ENCODE results near the gene SNAI3. TPM values are rescaled to one million over a fixed set of nuclear protein-coding genes. Genes with fewer than 3 reads are reported as not detected.

Gene SNAI3
- total RNA-seq, 1 donor from 2014 or later = 0.29 TPM

DNA sequence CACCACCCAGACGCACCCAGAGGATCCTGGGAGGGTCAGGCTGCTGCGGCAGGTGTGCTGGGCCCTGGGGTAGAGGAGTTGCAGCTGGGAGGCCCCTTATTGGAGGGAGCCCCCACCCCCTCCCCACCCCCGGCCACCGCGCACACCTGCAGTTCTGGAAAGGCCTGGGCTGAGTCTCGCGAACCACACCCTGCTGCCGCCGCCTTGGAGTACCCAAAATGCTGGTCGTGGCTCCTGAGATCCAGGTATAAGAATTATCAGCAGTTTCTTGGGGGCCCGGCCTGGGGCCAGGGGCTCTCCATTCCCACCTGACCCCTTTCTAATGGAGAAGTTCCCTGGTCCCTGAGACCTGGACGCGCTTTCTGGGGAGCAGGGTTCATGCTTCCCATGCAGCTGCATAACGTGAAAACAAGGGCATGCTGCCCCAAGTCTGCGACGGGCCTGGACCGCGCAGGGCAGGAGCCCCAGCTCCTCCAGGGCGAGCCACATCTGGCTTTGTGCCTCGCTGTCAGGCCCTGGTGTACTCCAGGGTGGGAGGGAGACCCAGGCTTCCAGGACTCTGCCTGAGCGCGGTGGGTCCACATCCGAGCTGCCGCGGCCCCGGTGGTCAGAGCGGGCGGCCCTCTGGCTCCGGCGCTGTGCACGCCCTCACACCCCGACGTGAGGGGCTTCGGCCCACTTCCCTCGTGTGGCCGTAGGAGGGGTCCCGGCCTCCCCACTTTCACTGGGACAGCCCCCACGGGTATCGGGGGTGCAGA is 7.3 kb upstream of the SNAI3 start:
- no peak for DNase-seq (ENCODE audit: low spot score in 2 of 2, unreplicated experiment in 2 of 2)
- H3K36me3 Mint-ChIP-seq = no peaks in the 10 kb centered on the region
- TF ChIP-seq, protein P1, sequence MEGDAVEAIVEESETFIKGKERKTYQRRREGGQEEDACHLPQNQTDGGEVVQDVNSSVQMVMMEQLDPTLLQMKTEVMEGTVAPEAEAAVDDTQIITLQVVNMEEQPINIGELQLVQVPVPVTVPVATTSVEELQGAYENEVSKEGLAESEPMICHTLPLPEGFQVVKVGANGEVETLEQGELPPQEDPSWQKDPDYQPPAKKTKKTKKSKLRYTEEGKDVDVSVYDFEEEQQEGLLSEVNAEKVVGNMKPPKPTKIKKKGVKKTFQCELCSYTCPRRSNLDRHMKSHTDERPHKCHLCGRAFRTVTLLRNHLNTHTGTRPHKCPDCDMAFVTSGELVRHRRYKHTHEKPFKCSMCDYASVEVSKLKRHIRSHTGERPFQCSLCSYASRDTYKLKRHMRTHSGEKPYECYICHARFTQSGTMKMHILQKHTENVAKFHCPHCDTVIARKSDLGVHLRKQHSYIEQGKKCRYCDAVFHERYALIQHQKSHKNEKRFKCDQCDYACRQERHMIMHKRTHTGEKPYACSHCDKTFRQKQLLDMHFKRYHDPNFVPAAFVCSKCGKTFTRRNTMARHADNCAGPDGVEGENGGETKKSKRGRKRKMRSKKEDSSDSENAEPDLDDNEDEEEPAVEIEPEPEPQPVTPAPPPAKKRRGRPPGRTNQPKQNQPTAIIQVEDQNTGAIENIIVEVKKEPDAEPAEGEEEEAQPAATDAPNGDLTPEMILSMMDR (IDR thresholded peaks at IDR 0.05; ENCODE audit: unreplicated experiment) = no peak
- H3K9me3 Mint-ChIP-seq = no peaks in the 10 kb centered on the region
- no peak overlapping the region for H3K27ac Mint-ChIP-seq
- H3K4me1 Mint-ChIP-seq = no peaks in the 10 kb centered on the region
- peaks cover 22% of the 10 kb centered on the region for H3K27me3 Mint-ChIP-seq (ENCODE audit: low read depth)
- no peak overlapping the region for H3K4me3 Mint-ChIP-seq

DNA sequence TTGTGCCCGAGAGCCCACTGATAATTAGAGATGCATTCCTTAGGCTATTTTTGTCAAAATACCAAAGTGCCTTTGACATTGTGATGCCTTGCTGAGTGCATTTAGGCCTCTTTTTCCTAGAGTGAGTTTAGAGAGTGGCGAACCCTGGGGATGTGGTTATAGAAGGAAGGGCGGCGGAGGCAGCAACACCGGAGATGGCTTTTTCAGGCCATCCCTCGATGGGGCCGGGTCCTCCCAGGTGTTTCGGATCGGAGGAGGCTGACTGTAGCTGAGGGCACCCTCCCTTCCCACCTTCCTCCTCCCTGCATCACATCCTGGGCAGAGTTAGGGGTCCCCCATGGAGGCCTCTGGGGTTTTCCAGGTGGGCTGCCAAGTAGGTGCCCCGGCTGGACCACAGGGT is 6.6 kb upstream of the SNAI3 start:
- no peak overlapping the region for H3K4me3 Mint-ChIP-seq
- TF ChIP-seq, protein P1 (IDR thresholded peaks at IDR 0.05; ENCODE audit: unreplicated experiment) = no peak
- H3K27ac Mint-ChIP-seq = no peak overlapping the region
- DNase-seq (ENCODE audit: low spot score in 2 of 2, unreplicated experiment in 2 of 2) = no peak
- H3K36me3 Mint-ChIP-seq = no peaks in the 10 kb centered on the region
- H3K9me3 Mint-ChIP-seq = no peaks in the 10 kb centered on the region
- peaks cover 5% of the 10 kb centered on the region for H3K4me1 Mint-ChIP-seq
- peaks cover 29% of the 10 kb centered on the region for H3K27me3 Mint-ChIP-seq (ENCODE audit: low read depth)

DNA sequence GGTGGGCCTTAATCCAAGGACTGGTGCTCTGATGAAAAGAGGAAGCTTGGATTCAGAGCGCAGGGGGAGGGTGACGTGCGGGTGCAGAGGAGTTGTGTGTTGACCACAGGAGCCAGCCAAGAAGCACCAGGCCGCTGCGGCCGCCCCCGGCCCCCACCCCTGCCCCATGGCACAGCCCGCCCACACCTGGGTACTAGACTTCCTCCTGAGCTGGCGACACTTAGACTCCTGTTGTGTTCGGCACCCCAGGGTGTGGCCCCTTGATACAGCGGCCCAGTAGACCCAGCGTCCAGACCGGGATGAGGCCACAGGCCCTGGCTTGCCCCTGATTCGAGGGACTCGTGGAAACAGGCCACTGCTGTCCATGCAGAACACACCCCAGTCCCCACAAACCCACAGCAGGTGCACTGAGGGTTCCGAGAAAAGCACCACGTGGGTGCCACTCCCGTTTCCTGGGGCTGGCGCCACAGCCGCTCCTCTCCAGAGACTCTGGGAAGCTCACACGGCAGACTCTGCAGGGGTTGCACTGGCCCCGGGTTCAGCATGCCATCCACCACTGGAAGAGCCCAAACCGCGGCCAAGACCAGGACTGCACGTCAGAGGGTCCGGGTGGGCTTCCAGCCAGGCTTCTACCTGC is 5.7 kb upstream of the SNAI3 start:
- no peak for DNase-seq (ENCODE audit: low spot score in 2 of 2, unreplicated experiment in 2 of 2)
- Mint-ChIP-seq H3K4me3 (no peak overlapping the region), H3K27ac (no peak overlapping the region), H3K4me1 (peaks cover 7% of the 10 kb centered on the region), H3K9me3 (no peaks in the 10 kb centered on the region), H3K27me3 (ENCODE audit: low read depth) (peaks cover 34% of the 10 kb centered on the region), H3K36me3 (no peaks in the 10 kb centered on the region)
- TF ChIP-seq, protein P1 (IDR thresholded peaks at IDR 0.05; ENCODE audit: unreplicated experiment) = no peak

DNA sequence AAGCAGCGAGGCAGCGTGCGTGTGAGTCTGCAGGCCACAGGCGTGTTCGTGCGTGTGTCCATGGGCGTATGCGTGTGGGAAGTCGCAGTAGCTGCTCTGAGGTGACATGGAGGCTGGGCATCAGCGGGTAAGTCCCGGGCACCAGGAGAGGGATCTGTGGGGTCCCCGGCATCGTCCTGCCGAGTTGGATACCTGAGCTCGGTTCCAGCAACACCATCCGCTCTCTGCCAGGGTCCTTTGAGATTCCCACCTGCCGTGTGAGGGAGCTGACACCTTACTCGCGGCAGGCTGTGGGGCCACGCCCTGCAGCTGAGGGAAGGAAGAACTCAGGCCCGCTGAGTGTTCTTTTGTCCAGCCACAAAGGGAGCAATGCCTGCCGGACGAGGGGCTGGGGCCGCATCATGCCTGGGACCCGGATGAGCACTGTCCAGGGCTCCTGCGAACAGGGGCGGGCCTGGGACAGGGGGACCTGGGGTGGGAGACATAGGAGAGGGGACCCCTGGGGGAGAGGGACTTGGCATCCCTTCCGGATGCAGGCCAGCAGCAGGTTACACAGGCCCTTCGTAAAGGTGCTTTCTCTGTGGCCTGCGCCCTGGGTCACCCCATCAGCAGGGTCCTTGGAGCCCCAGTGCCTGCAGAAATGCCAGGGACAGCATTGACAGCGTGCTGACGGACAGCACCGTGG is 5.0 kb upstream of the SNAI3 start:
- TF ChIP-seq, protein P1 (IDR thresholded peaks at IDR 0.05; ENCODE audit: unreplicated experiment) = no peak
- Mint-ChIP-seq H3K27ac (no peak overlapping the region), H3K27me3 (ENCODE audit: low read depth) (peaks cover 39% of the 10 kb centered on the region), H3K4me1 (peaks cover 7% of the 10 kb centered on the region), H3K4me3 (no peak overlapping the region), H3K36me3 (no peaks in the 10 kb centered on the region), H3K9me3 (no peaks in the 10 kb centered on the region)
- no peak for DNase-seq (ENCODE audit: low spot score in 2 of 2, unreplicated experiment in 2 of 2)

DNA sequence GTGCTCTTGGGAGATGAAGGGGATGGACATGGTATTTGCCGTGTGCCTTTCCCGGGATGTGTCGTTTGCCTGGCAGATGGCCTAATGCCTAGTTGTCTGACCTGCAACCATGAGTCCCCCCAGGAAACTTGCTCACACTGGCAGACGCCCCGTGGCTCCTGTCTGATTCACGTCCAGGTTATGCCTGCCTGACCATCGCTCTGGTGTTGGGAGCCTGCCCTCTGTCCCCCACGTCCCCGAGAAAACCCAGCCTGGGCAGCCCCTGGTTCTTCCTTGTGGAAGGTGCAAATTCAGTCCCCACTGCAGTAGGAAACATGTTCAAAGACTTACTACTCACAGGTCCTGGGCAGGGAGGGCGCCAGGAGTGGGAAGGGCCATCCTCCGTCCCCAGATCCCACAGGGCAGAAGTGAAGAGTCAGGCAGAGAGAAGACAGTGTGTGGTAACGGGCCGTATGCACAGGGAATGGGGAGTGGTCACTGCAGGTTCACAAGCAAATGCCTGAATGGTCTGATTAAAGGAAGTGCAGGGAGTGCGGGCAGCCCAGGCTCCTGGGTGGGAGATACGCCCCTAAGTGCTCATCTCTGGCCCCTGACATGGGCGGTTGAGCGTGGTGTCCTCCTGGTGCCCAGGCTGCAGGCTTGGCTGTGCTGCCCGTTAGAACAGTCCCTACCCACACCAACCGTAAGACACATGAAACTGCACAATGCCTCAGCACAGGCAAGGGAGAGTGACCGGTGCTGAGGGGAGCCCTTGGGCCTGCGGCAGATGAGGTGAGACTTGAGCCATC is 4.2 kb upstream of the SNAI3 start:
- no peak overlapping the region for H3K4me3 Mint-ChIP-seq
- H3K36me3 Mint-ChIP-seq = no peaks in the 10 kb centered on the region
- H3K27ac Mint-ChIP-seq = no peak overlapping the region
- no peak for DNase-seq (ENCODE audit: low spot score in 2 of 2, unreplicated experiment in 2 of 2)
- peaks cover 39% of the 10 kb centered on the region for H3K27me3 Mint-ChIP-seq (ENCODE audit: low read depth)
- no peaks in the 10 kb centered on the region for H3K9me3 Mint-ChIP-seq
- H3K4me1 Mint-ChIP-seq = peaks cover 7% of the 10 kb centered on the region
- TF ChIP-seq, protein P1 (IDR thresholded peaks at IDR 0.05; ENCODE audit: unreplicated experiment) = no peak

Data from mesothelial cell of epicardium (in vitro differentiated cells).